ENCODE data around the gene AFTPH. TPM values are rescaled to one million over a fixed set of nuclear protein-coding genes. Genes with fewer than 3 reads are reported as not detected.

AFTPH gene
- total RNA-seq (10 to 100 TPM; 41.4 to 44.2 TPM), polyA plus RNA-seq (28.4 TPM)

- H3K27ac Mint-ChIP-seq = peak within 1 kb of the TSS; percentile 84 to 100 (median 98)
- peak within 1 kb of the TSS; percentile 79 for H3K4me3 ChIP-seq (ENCODE audit: low read length)
- peaks cover 41 to 48% (median 46%) of the 10 kb centered on the region in 3 donors for H3K4me1 Mint-ChIP-seq
- H3K4me3 Mint-ChIP-seq = peak within 1 kb of the TSS; percentile 89 to 100 (median 98)
- H3K9me3 Mint-ChIP-seq = no peaks in the 10 kb centered on the region
- H3K27me3 Mint-ChIP-seq = peaks cover 3% of the 10 kb centered on the region in 2 donors
- CTCF ChIA-PET = interaction anchor here (0.7 to 3.9 kb wide), 26 partner anchors 10 to 485 kb away, joined by 3 to 45 read pairs (median 5); partner anchors contain the start of gene SERTAD2
- POLR2A ChIA-PET = interaction anchor here (0.6 to 2.3 kb wide), 18 partner anchors 9 to 936 kb away, joined by 3 to 11 read pairs (median 4); partner anchors contain the start of genes ACTR2, CEP68, SERTAD2 and WDPCP
- peak; percentile 99 to 100 (median 100) for DNase-seq
- H3K27me3 ChIP-seq (ENCODE audit: insufficient read depth, low read length, poor library complexity, severe bottlenecking) = no peaks in the 10 kb centered on the region
- H3K4me1 ChIP-seq (ENCODE audit: insufficient read depth, low read length) = peaks cover 30% of the 10 kb centered on the region
- peaks cover 0 to 22% (median 0%) of the 10 kb centered on the region in 3 donors for H3K36me3 Mint-ChIP-seq
- H3K36me3 ChIP-seq (ENCODE audit: insufficient read depth, low read length) = no peaks in the 10 kb centered on the region
- peak within 1 kb of the TSS; percentile 77 for H3K27ac ChIP-seq (ENCODE audit: low read depth, low read length)
- H3K9me3 ChIP-seq (ENCODE audit: low read length) = no peaks in the 10 kb centered on the region
Measured at GRCh38 chr2:64523666-64524603, at the start of gene AFTPH. AFTPH (plus strand) TSS chr2:64524328; CDS start chr2:64551475, 27,147 bp downstream.

- ChIA-PET CTCF (interaction anchor here (1.6 kb wide), 1 partner anchor 13 kb away, joined by 7 read pairs; no protein-coding TSS in a partner anchor), POLR2A (no interaction called here)
- H3K4me3 ChIP-seq (ENCODE audit: low read length) = no peak overlapping the region
- no peaks in the 10 kb centered on the region for H3K4me1 ChIP-seq (ENCODE audit: insufficient read depth, low read length)
- DNase-seq = no peak
- no peak overlapping the region for H3K27ac Mint-ChIP-seq
- H3K4me3 Mint-ChIP-seq = no peak overlapping the region
- no peaks in the 10 kb centered on the region for H3K9me3 Mint-ChIP-seq
- no peaks in the 10 kb centered on the region for H3K9me3 ChIP-seq (ENCODE audit: low read length)
- H3K27me3 ChIP-seq (ENCODE audit: insufficient read depth, low read length, poor library complexity, severe bottlenecking) = no peaks in the 10 kb centered on the region
- H3K36me3 Mint-ChIP-seq = no peaks in the 10 kb centered on the region
- H3K36me3 ChIP-seq (ENCODE audit: insufficient read depth, low read length) = no peaks in the 10 kb centered on the region
- no peaks in the 10 kb centered on the region for H3K4me1 Mint-ChIP-seq
- H3K27me3 Mint-ChIP-seq = peaks cover 0 to 5% of the 10 kb centered on the region in 2 donors
- H3K27ac ChIP-seq (ENCODE audit: low read depth, low read length) = no peak overlapping the region
Measured at GRCh38 chr2:64474636-64475035, 49.5 kb upstream of the AFTPH start.

GRCh38 chr2:64477037-64477436 lies 47.1 kb upstream of the AFTPH start:
- H3K36me3 ChIP-seq (ENCODE audit: insufficient read depth, low read length) = no peaks in the 10 kb centered on the region
- H3K4me1 ChIP-seq (ENCODE audit: insufficient read depth, low read length) = no peaks in the 10 kb centered on the region
- no peak for DNase-seq
- Mint-ChIP-seq H3K36me3 (no peaks in the 10 kb centered on the region), H3K4me1 (no peaks in the 10 kb centered on the region), H3K27me3 (peaks cover 0 to 7% of the 10 kb centered on the region in 2 donors), H3K9me3 (no peaks in the 10 kb centered on the region), H3K4me3 (no peak overlapping the region), H3K27ac (no peak overlapping the region)
- CTCF ChIA-PET = interaction anchor here (5.8 kb wide), 1 partner anchor 12 kb away, joined by 21 read pairs; no protein-coding TSS in a partner anchor
- no peaks in the 10 kb centered on the region for H3K27me3 ChIP-seq (ENCODE audit: insufficient read depth, low read length, poor library complexity, severe bottlenecking)
- H3K27ac ChIP-seq (ENCODE audit: low read depth, low read length) = no peak overlapping the region
- POLR2A ChIA-PET = no interaction called here
- H3K4me3 ChIP-seq (ENCODE audit: low read length) = no peak overlapping the region
- no peaks in the 10 kb centered on the region for H3K9me3 ChIP-seq (ENCODE audit: low read length)

GRCh38 chr2:64477979-64478378 lies 46.1 kb upstream of the AFTPH start:
- Histone ChIP-seq H3K27ac (ENCODE audit: low read depth, low read length) (no peak overlapping the region), H3K4me1 (ENCODE audit: insufficient read depth, low read length) (no peaks in the 10 kb centered on the region), H3K27me3 (ENCODE audit: insufficient read depth, low read length, poor library complexity, severe bottlenecking) (no peaks in the 10 kb centered on the region), H3K36me3 (ENCODE audit: insufficient read depth, low read length) (no peaks in the 10 kb centered on the region), H3K4me3 (ENCODE audit: low read length) (no peak overlapping the region), H3K9me3 (ENCODE audit: low read length) (no peaks in the 10 kb centered on the region)
- H3K9me3 Mint-ChIP-seq = no peaks in the 10 kb centered on the region
- DNase-seq = no peak
- no peaks in the 10 kb centered on the region for H3K36me3 Mint-ChIP-seq
- ChIA-PET CTCF (interaction anchor here (2.9 to 5.8 kb wide), 2 partner anchors 11 to 147 kb away, joined by 8 to 21 read pairs; no protein-coding TSS in a partner anchor), POLR2A (no interaction called here)
- H3K27me3 Mint-ChIP-seq = peaks cover 0 to 7% of the 10 kb centered on the region in 2 donors
- H3K4me1 Mint-ChIP-seq = no peaks in the 10 kb centered on the region
- H3K27ac Mint-ChIP-seq = peak overlapping the region in 1 of 8 donors; percentile 21
- no peak overlapping the region for H3K4me3 Mint-ChIP-seq

GRCh38 chr2:64478502-64479230 lies 45.5 kb upstream of the AFTPH start:
- no peaks in the 10 kb centered on the region for H3K36me3 ChIP-seq (ENCODE audit: insufficient read depth, low read length)
- H3K27ac ChIP-seq (ENCODE audit: low read depth, low read length) = no peak overlapping the region
- POLR2A ChIA-PET = no interaction called here
- Mint-ChIP-seq H3K36me3 (no peaks in the 10 kb centered on the region), H3K27me3 (peaks cover 0 to 7% of the 10 kb centered on the region in 2 donors), H3K4me1 (no peaks in the 10 kb centered on the region), H3K9me3 (no peaks in the 10 kb centered on the region), H3K27ac (no peak overlapping the region), H3K4me3 (no peak overlapping the region)
- no peak for DNase-seq
- no peak overlapping the region for H3K4me3 ChIP-seq (ENCODE audit: low read length)
- H3K9me3 ChIP-seq (ENCODE audit: low read length) = no peaks in the 10 kb centered on the region
- H3K4me1 ChIP-seq (ENCODE audit: insufficient read depth, low read length) = no peaks in the 10 kb centered on the region
- CTCF ChIA-PET = interaction anchor here (2.9 to 5.8 kb wide), 2 partner anchors 10 to 148 kb away, joined by 8 to 21 read pairs; no protein-coding TSS in a partner anchor
- H3K27me3 ChIP-seq (ENCODE audit: insufficient read depth, low read length, poor library complexity, severe bottlenecking) = no peaks in the 10 kb centered on the region

- Histone ChIP-seq H3K4me1 (ENCODE audit: insufficient read depth, low read length) (no peaks in the 10 kb centered on the region), H3K4me3 (ENCODE audit: low read length) (no peak overlapping the region), H3K27ac (ENCODE audit: low read depth, low read length) (no peak overlapping the region), H3K9me3 (ENCODE audit: low read length) (no peaks in the 10 kb centered on the region), H3K36me3 (ENCODE audit: insufficient read depth, low read length) (no peaks in the 10 kb centered on the region), H3K27me3 (ENCODE audit: insufficient read depth, low read length, poor library complexity, severe bottlenecking) (no peaks in the 10 kb centered on the region)
- H3K4me1 Mint-ChIP-seq = no peaks in the 10 kb centered on the region
- H3K27ac Mint-ChIP-seq = peak overlapping the region in 1 of 8 donors; percentile 47
- peaks cover 0 to 5% of the 10 kb centered on the region in 2 donors for H3K27me3 Mint-ChIP-seq
- H3K36me3 Mint-ChIP-seq = no peaks in the 10 kb centered on the region
- ChIA-PET CTCF (interaction anchor here (2.9 to 5.8 kb wide), 2 partner anchors 9 to 149 kb away, joined by 8 to 21 read pairs; no protein-coding TSS in a partner anchor), POLR2A (no interaction called here)
- no peak for DNase-seq
- no peak overlapping the region for H3K4me3 Mint-ChIP-seq
- H3K9me3 Mint-ChIP-seq = no peaks in the 10 kb centered on the region
Measured at GRCh38 chr2:64479259-64480117, 44.6 kb upstream of the AFTPH start.

- ChIA-PET POLR2A (interaction anchor here (0.7 kb wide), 1 partner anchor 819 kb away, joined by 4 read pairs; no protein-coding TSS in a partner anchor), CTCF (interaction anchor here (2.6 kb wide), 1 partner anchor 151 kb away, joined by 11 read pairs; no protein-coding TSS in a partner anchor)
- Histone ChIP-seq H3K27me3 (ENCODE audit: insufficient read depth, low read length, poor library complexity, severe bottlenecking) (no peaks in the 10 kb centered on the region), H3K27ac (ENCODE audit: low read depth, low read length) (no peak overlapping the region), H3K4me3 (ENCODE audit: low read length) (no peak overlapping the region), H3K36me3 (ENCODE audit: insufficient read depth, low read length) (no peaks in the 10 kb centered on the region), H3K4me1 (ENCODE audit: insufficient read depth, low read length) (no peaks in the 10 kb centered on the region), H3K9me3 (ENCODE audit: low read length) (no peaks in the 10 kb centered on the region)
- Mint-ChIP-seq H3K36me3 (no peaks in the 10 kb centered on the region), H3K4me1 (no peaks in the 10 kb centered on the region), H3K9me3 (no peaks in the 10 kb centered on the region), H3K27ac (no peak overlapping the region), H3K27me3 (peaks cover 2 to 5% of the 10 kb centered on the region in 2 donors), H3K4me3 (no peak overlapping the region)
- no peak for DNase-seq
Measured at GRCh38 chr2:64481665-64482064, 42.5 kb upstream of the AFTPH start.
